K562 (cell line): ENCODE measurements around the gene FOSL1. TPM values are rescaled to one million over a fixed set of nuclear protein-coding genes. Genes with fewer than 3 reads are reported as not detected.

Source experiments
- CHD7 ChIP-seq: fragments of 200-600 bp; sonication (generic); IDR thresholded peaks from one replicate; pipeline ENCODE4 v1.6.1; 2012; ENCODE audit warnings: mild to moderate bottlenecking, low read depth, low read length, inconsistent platforms
- GTF2A2 ChIP-seq: IDR thresholded peaks from 2 replicates; pipeline ENCODE4 v1.6.1; 2016; ENCODE audit warnings: mild to moderate bottlenecking, missing genetic modification characterization, missing compliant biosample characterization
- HMGN3 ChIP-seq: IDR thresholded peaks from 2 replicates; pipeline ENCODE4 v1.6.1; 2011; ENCODE audit warnings: borderline replicate concordance, low read depth, mild to moderate bottlenecking, mixed read lengths, low read length; ENCODE audit not compliant: insufficient read length; ENCODE audit errors: extremely low read depth
- POLR2AphosphoS5 ChIP-seq: IDR thresholded peaks from 2 replicates; pipeline ENCODE4 v1.6.1; 2011; ENCODE audit warnings: mild to moderate bottlenecking, low read depth, low read length, moderate library complexity; ENCODE audit not compliant: control insufficient read depth, insufficient read depth
- SIN3B ChIP-seq: fragments of 450-650 bp; IDR thresholded peaks from 2 replicates; pipeline ENCODE4 v1.6.1; 2017; ENCODE audit warnings: low read depth, mild to moderate bottlenecking, moderate library complexity
- polyA plus RNA-seq, 8 experiments: library from polyadenylated mRNA; depleted of rRNA in 4 of 8; stranded (reverse) in 5 of 8; unstranded in 3 of 8; fragments of >200 nt; fragmentation: Nextera tagmentation in 2 of 8; fragmentation: Illumina TruSeq in 1 of 8; extraction: Ambion mirVana in 2 of 8; extraction: Trizol in 1 of 8; gene quantifications; 2 replicates each; pipeline versions ENCODE4 v1.2.1 to v1.2.3, GENCODE V29; 2011 to 2014; ENCODE audit warnings: inconsistent platforms in 1 of 8, missing spikeins in 1 of 8
- total RNA-seq, 7 experiments: library from RNA; depleted of rRNA in 6 of 7; stranded (reverse); fragments of >200 nt in 6 of 7; fragmentation: Illumina TruSeq in 2 of 7; extraction: Trizol in 2 of 7; gene quantifications; 2 replicates each; pipeline versions ENCODE4 v1.2.1 to v1.2.3, GENCODE V29; 2011 to 2021; ENCODE audit warnings: low replicate concordance in 1 of 7
- TF ChIP-seq, protein P1 (sequence below): fragments of 450-650 bp; formaldehyde crosslinking; IDR thresholded peaks from 2 replicates; pipeline ENCODE4 v1.4.0; 2020; ENCODE audit warnings: mild to moderate bottlenecking, mixed read lengths
- TF ChIP-seq, protein P2 (sequence below), 2 experiments: fragments of 450-650 bp; IDR thresholded peaks; 2 replicates each; pipeline ENCODE4 v1.6.1; 2018; ENCODE audit warnings: mild to moderate bottlenecking in 2 of 2, low read depth in 1 of 2; ENCODE audit not compliant: partially characterized antibody in 2 of 2

FOSL1 gene
- total and polyA plus RNA-seq, 9 of the 15 experiments (the other 6 are each of a cell fraction or from before 2014, with no cell fraction given) = 3.5 to 39.6 (median 10.0) TPM

DNA sequence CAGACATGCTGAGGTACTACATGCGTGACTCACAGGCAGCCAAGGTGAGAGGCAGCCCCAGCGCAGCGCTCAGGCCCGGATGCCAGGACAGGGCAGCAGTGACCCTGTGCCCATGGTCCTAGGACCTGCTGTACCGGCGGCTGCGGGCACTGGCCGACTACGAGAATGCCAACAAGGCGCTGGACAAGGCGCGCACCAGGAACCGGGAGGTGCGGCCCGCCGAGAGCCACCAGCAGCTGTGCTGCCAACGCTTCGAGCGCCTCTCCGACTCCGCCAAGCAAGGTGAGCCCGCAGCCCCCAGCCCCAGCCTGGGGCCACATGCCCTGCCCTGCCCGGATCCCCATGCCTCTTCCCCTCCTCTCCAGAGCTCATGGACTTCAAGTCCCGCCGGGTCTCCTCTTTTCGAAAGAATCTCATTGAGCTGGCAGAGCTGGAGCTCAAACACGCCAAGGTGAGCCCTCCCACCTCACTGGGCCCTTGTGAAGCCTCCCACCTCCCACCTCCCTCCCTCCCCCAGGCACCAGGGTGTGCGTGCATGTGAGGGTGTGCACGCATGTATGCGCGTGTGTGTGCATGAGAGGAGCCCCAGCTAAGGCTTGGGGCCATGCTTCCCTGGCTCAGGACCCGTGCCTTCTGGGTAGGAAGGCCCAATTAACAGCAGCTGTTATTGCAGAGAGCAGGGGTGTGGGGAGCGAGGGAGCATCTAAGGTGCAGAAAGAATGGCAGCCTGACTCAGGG is 47.5 kb downstream of the FOSL1 start (continued):
- TF ChIP-seq, protein P1, sequence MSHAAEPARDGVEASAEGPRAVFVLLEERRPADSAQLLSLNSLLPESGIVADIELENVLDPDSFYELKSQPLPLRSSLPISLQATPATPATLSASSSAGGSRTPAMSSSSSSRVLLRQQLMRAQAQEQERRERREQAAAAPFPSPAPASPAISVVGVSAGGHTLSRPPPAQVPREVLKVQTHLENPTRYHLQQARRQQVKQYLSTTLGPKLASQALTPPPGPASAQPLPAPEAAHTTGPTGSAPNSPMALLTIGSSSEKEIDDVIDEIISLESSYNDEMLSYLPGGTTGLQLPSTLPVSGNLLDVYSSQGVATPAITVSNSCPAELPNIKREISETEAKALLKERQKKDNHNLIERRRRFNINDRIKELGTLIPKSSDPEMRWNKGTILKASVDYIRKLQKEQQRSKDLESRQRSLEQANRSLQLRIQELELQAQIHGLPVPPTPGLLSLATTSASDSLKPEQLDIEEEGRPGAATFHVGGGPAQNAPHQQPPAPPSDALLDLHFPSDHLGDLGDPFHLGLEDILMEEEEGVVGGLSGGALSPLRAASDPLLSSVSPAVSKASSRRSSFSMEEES (CRISPR knock-in tag) = no peak
- TF ChIP-seq SIN3B = no peak
- no peak for TF ChIP-seq HMGN3
- TF ChIP-seq, protein P2, sequence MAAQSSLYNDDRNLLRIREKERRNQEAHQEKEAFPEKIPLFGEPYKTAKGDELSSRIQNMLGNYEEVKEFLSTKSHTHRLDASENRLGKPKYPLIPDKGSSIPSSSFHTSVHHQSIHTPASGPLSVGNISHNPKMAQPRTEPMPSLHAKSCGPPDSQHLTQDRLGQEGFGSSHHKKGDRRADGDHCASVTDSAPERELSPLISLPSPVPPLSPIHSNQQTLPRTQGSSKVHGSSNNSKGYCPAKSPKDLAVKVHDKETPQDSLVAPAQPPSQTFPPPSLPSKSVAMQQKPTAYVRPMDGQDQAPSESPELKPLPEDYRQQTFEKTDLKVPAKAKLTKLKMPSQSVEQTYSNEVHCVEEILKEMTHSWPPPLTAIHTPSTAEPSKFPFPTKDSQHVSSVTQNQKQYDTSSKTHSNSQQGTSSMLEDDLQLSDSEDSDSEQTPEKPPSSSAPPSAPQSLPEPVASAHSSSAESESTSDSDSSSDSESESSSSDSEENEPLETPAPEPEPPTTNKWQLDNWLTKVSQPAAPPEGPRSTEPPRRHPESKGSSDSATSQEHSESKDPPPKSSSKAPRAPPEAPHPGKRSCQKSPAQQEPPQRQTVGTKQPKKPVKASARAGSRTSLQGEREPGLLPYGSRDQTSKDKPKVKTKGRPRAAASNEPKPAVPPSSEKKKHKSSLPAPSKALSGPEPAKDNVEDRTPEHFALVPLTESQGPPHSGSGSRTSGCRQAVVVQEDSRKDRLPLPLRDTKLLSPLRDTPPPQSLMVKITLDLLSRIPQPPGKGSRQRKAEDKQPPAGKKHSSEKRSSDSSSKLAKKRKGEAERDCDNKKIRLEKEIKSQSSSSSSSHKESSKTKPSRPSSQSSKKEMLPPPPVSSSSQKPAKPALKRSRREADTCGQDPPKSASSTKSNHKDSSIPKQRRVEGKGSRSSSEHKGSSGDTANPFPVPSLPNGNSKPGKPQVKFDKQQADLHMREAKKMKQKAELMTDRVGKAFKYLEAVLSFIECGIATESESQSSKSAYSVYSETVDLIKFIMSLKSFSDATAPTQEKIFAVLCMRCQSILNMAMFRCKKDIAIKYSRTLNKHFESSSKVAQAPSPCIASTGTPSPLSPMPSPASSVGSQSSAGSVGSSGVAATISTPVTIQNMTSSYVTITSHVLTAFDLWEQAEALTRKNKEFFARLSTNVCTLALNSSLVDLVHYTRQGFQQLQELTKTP (IDR thresholded peaks at IDR 0.05; ENCODE audit: low read depth in 1 of 2, partially characterized antibody in 2 of 2) = no peak
- TF ChIP-seq CHD7 = no peak
- peak; percentile 59; the same call in 1 of the 2 replicates for TF ChIP-seq POLR2AphosphoS5
- no peak for TF ChIP-seq GTF2A2 (tag)
